GM12873 (cell line): ENCODE data around the gene POFUT2.

Experiments used
- CTCF ChIP-seq: IDR thresholded peaks from 2 replicates; pipeline ENCODE4 v1.5.1; 2012; ENCODE audit warnings: low read depth, mild to moderate bottlenecking, moderate library complexity, low read length, control low read depth; ENCODE audit not compliant: insufficient read depth; ENCODE audit errors: missing control alignments

POFUT2 gene

GRCh38 chr21:45225741-45226327 is 61.9 kb downstream of the POFUT2 start:
- TF ChIP-seq CTCF: no peak

GRCh38 chr21:45225041-45225740 is 62.5 kb downstream of the POFUT2 start:
- TF ChIP-seq CTCF: no peak

GRCh38 chr21:45224189-45224938 is 63.3 kb downstream of the POFUT2 start:
- no peak for TF ChIP-seq CTCF

GRCh38 chr21:45223236-45224185 is 64.2 kb downstream of the POFUT2 start:
- TF ChIP-seq CTCF: no peak

- no peak for TF ChIP-seq CTCF
These were observed 65.7 kb downstream of the POFUT2 start for GRCh38 chr21:45222001-45222400.

GRCh38 chr21:45220714-45221490 is 66.8 kb downstream of the POFUT2 start:
- no peak for TF ChIP-seq CTCF
